Bronchial epithelial cell (primary cell): ENCODE measurements around the gene ENPP6. TPM values are rescaled to one million over a fixed set of nuclear protein-coding genes. Genes with fewer than 3 reads are reported as not detected.
"Not testable (repeated sequence)": the region's sequence is repeated elsewhere in the genome, so short reads cannot be mapped to it uniquely, and the experiment has no call there.

Experiments
- DNase-seq: peaks from one replicate; pipeline ENCODE4 v3.0.0-alpha.2; 2010; ENCODE audit warnings: low read depth
- FAIRE-seq: peaks from 2 replicates; lab custom pipeline; 2011; peaks lifted over from hg19 to GRCh38; lab: Jason Lieb, UNC
- H3K27me3 ChIP-seq: 2 replicates; pipeline ENCODE4 v1.5.1; 2011; ENCODE audit warnings: low read length; ENCODE audit not compliant: control insufficient read depth, insufficient read depth
- H3K36me3 ChIP-seq: 2 replicates; pipeline ENCODE4 v1.5.1; 2011; ENCODE audit warnings: low read length; ENCODE audit not compliant: control insufficient read depth, insufficient read depth
- H3K4me3 ChIP-seq: 2 replicates; pipeline ENCODE4 v1.5.1; 2011; ENCODE audit warnings: mild to moderate bottlenecking, low read depth, low read length, control low read depth
- CTCF ChIP-seq: IDR thresholded peaks from 2 replicates; pipeline ENCODE4 v1.5.1; 2011; ENCODE audit warnings: mild to moderate bottlenecking, moderate library complexity, low read length, control low read depth, inconsistent platforms; ENCODE audit not compliant: insufficient read depth, severe bottlenecking
- total RNA-seq: library from RNA; depleted of rRNA; stranded (reverse); fragments of >200 nt; gene quantifications from 2 replicates; pipeline ENCODE4 v1.2.1, GENCODE V29; 2014

ENPP6 gene
- total RNA-seq, 1 donor from 2014 or later: not detected

- no peak for FAIRE-seq
- TF ChIP-seq CTCF: no peak
- Histone ChIP-seq H3K27me3 (no peaks in the 10 kb centered on the region), H3K4me3 (no peak overlapping the region), H3K36me3 (no peaks in the 10 kb centered on the region)
- DNase-seq: no peak
These were observed 73.7 kb downstream of the ENPP6 start for GRCh38 chr4:184143770-184144564.

GRCh38 chr4:184142121-184143000 lies 75.3 kb downstream of the ENPP6 start:
- DNase-seq (no peak), FAIRE-seq (no peak)
- TF ChIP-seq CTCF: no peak
- Histone ChIP-seq H3K4me3 (no peak overlapping the region), H3K27me3 (no peaks in the 10 kb centered on the region), H3K36me3 (no peaks in the 10 kb centered on the region)

GRCh38 chr4:184140901-184141300 lies 76.8 kb downstream of the ENPP6 start:
- H3K36me3 ChIP-seq, H3K27me3 ChIP-seq, DNase-seq, FAIRE-seq, H3K4me3 ChIP-seq: not testable (repeated sequence)

GRCh38 chr4:184136525-184136924 lies 81.1 kb downstream of the ENPP6 start:
- FAIRE-seq: no peak
- no peak for TF ChIP-seq CTCF
- Histone ChIP-seq H3K36me3 (no peaks in the 10 kb centered on the region), H3K4me3 (no peak overlapping the region), H3K27me3 (no peaks in the 10 kb centered on the region)
- DNase-seq: no peak

GRCh38 chr4:184126800-184127199 lies 90.9 kb downstream of the ENPP6 start:
- TF ChIP-seq CTCF: no peak
- FAIRE-seq: no peak
- Histone ChIP-seq H3K27me3 (no peaks in the 10 kb centered on the region), H3K36me3 (no peaks in the 10 kb centered on the region), H3K4me3 (no peak overlapping the region)
- DNase-seq: no peak

GRCh38 chr4:184122631-184123408 lies 94.9 kb downstream of the ENPP6 start:
- FAIRE-seq (no peak), DNase-seq (no peak)
- Histone ChIP-seq H3K27me3 (no peaks in the 10 kb centered on the region), H3K4me3 (no peak overlapping the region), H3K36me3 (no peaks in the 10 kb centered on the region)
- no peak for TF ChIP-seq CTCF
